NB4 (cell line): ENCODE data around the gene GPR179.
A peak's percentile ranks its signal among the peaks of the same experiment; 100 is the strongest.

Source experiments
- MYC ChIP-seq: IDR thresholded peaks from 2 replicates; pipeline ENCODE4 v1.6.1; 2011; ENCODE audit warnings: low read depth, low read length
- POLR2A ChIP-seq: IDR thresholded peaks from 2 replicates; pipeline ENCODE4 v1.6.1; 2011; ENCODE audit warnings: mild to moderate bottlenecking; ENCODE audit not compliant: insufficient read length; ENCODE audit errors: extremely low read depth
- TF ChIP-seq, protein P1 (sequence below): IDR thresholded peaks from one replicate; pipeline ENCODE4 v1.5.1; 2012; ENCODE audit warnings: low read depth, low read length
- TF ChIP-seq, protein P2 (sequence below): IDR thresholded peaks from 2 replicates; pipeline ENCODE4 v1.6.1; 2011; ENCODE audit warnings: low read depth, low read length

DNA sequence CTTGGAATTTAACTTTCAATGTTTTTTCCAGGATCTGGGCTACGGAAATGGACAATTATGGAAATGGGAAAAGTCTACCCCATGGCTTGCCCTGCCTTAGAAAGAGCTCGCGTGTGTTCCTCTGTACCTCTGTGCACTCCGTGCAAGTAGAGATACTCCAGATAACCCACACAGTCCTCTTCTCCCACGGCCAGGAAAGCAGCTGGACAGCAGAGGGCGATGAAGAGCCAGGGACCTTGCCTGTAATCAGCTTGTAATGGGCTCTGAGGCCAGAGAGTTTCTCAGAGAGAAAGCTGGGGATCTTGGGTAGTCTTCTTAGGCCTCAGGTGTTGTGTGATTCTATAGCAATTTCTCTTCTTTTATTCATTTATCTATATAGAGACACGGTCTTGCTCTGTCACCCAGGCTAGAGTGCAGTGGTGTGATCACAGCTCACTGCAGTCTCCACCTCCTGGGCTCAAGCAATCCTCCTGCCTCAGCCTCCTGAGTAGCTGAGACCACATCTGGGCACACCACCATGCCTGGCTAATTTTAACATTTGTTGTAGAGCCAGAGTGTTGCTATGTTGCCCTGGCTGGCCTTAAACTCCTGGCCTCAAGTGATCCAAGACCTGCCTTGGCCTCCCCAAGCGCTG lies 5.5 kb upstream of the GPR179 start:
- TF ChIP-seq, protein P1, sequence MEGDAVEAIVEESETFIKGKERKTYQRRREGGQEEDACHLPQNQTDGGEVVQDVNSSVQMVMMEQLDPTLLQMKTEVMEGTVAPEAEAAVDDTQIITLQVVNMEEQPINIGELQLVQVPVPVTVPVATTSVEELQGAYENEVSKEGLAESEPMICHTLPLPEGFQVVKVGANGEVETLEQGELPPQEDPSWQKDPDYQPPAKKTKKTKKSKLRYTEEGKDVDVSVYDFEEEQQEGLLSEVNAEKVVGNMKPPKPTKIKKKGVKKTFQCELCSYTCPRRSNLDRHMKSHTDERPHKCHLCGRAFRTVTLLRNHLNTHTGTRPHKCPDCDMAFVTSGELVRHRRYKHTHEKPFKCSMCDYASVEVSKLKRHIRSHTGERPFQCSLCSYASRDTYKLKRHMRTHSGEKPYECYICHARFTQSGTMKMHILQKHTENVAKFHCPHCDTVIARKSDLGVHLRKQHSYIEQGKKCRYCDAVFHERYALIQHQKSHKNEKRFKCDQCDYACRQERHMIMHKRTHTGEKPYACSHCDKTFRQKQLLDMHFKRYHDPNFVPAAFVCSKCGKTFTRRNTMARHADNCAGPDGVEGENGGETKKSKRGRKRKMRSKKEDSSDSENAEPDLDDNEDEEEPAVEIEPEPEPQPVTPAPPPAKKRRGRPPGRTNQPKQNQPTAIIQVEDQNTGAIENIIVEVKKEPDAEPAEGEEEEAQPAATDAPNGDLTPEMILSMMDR = peak; percentile 99
- no peak for TF ChIP-seq POLR2A
- TF ChIP-seq, protein P2, sequence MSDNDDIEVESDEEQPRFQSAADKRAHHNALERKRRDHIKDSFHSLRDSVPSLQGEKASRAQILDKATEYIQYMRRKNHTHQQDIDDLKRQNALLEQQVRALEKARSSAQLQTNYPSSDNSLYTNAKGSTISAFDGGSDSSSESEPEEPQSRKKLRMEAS = peak; percentile 45
- 0 out of 2 replicates have a peak, but pooled peaks have one; percentile 16 for TF ChIP-seq MYC
